Ovary (tissue), 3 donors: Measurements from ENCODE around the gene PGBD5.

Source experiments
- POLR2A ChIP-seq: fragments of 450-650 bp; IDR thresholded peaks from one replicate; pipeline ENCODE4 v1.6.1; 2017; ENCODE audit warnings: antibody characterized with exemption, mild to moderate bottlenecking, moderate library complexity
- TF ChIP-seq, protein P1 (sequence below), 3 donors: fragments of 450-650 bp in 2 of 3; fragments of 200-600 bp in 1 of 3; IDR thresholded peaks; one replicate each; pipeline versions ENCODE4 v1.5.1 to v1.8.0; 2016 to 2022; ENCODE audit warnings: antibody characterized with exemption in 3 of 3, mild to moderate bottlenecking in 1 of 3
- donor health status: DM: no; HTN: no; CAD: no.

DNA sequence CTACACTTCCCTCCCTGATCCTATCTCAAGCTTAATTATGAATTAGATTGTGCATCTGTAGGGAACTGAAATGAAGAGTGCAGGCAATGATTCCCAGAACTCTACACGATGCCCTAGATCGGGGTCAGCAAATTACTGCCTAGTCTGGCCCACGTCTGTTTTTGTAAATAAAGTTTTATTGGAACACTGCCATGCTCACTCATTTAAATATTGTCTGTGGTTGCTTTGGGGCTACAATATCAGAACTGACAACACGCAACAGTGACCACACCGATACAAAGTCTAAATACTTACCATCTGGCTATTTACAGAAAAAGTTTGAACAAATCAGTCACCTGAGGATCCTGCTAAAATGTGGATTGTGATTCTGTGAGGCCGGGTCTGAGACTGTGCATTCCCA, 74.1 kb downstream of the PGBD5 start:
- TF ChIP-seq, protein P1, sequence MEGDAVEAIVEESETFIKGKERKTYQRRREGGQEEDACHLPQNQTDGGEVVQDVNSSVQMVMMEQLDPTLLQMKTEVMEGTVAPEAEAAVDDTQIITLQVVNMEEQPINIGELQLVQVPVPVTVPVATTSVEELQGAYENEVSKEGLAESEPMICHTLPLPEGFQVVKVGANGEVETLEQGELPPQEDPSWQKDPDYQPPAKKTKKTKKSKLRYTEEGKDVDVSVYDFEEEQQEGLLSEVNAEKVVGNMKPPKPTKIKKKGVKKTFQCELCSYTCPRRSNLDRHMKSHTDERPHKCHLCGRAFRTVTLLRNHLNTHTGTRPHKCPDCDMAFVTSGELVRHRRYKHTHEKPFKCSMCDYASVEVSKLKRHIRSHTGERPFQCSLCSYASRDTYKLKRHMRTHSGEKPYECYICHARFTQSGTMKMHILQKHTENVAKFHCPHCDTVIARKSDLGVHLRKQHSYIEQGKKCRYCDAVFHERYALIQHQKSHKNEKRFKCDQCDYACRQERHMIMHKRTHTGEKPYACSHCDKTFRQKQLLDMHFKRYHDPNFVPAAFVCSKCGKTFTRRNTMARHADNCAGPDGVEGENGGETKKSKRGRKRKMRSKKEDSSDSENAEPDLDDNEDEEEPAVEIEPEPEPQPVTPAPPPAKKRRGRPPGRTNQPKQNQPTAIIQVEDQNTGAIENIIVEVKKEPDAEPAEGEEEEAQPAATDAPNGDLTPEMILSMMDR (IDR thresholded peaks at IDR 0.05) = no peak
- no peak for TF ChIP-seq POLR2A
